PC-9 (cell line): ENCODE results near the gene STK38L. TPM values are rescaled to one million over a fixed set of nuclear protein-coding genes. Genes with fewer than 3 reads are reported as not detected.

Experiments used
- BruUV-seq: library from RNA; stranded (reverse); fragments of 400-500 nt; replicated peaks from 2 replicates; lab custom pipeline; 2021; lab: Mats Ljungman, UMichigan
- CTCF ChIA-PET: fragments of 300-600 bp; sonication (Branson Sonifier 250); formaldehyde crosslinking; loops from one replicate; lab custom pipeline; 2022; ENCODE audit warnings: antibody characterized with exemption; lab: Charles Lee
- POLR2A ChIA-PET: fragments of 300-600 bp; sonication (Branson Sonifier 250); formaldehyde crosslinking; loops from one replicate; lab custom pipeline; 2022; ENCODE audit warnings: antibody characterized with exemption; ENCODE audit not compliant: unreplicated experiment; lab: Charles Lee
- DNase-seq, 2 experiments: peaks; one replicate each; pipeline versions ENCODE4 v3.0.0 to v3.0.0-alpha.2; 2015 to 2022; ENCODE audit warnings: mixed read lengths in 1 of 2
- H2AFZ ChIP-seq: fragments of 200-600 bp; sonication (generic); 2 replicates; pipeline ENCODE4 v1.8.1; 2017; ENCODE audit warnings: antibody characterized with exemption
- H3F3A ChIP-seq: fragments of 200-600 bp; sonication (generic); 2 replicates; pipeline ENCODE4 v1.8.1; 2017; ENCODE audit warnings: antibody characterized with exemption, mild to moderate bottlenecking, low read depth; ENCODE audit not compliant: insufficient read depth
- H3K27ac ChIP-seq: fragments of 200-600 bp; sonication (generic); 2 replicates; pipeline ENCODE4 v1.6.1; 2016; ENCODE audit warnings: mixed run types
- H3K27me3 ChIP-seq: fragments of 200-600 bp; sonication (generic); 2 replicates; pipeline ENCODE4 v1.6.1; 2016; ENCODE audit warnings: low read depth, mixed run types; ENCODE audit not compliant: insufficient read depth
- H3K36me3 ChIP-seq: fragments of 200-600 bp; sonication (generic); 2 replicates; pipeline ENCODE4 v1.6.1; 2016; ENCODE audit warnings: low read depth, mixed run types
- H3K4me1 ChIP-seq: fragments of 200-600 bp; sonication (generic); replicated peaks from 2 replicates; pipeline ENCODE4 v1.6.1; 2016; ENCODE audit warnings: mixed run types; ENCODE audit not compliant: insufficient read depth
- H3K4me2 ChIP-seq: fragments of 200-600 bp; sonication (generic); 2 replicates; pipeline ENCODE4 v1.6.1; 2017; ENCODE audit warnings: mixed run types
- H3K4me3 ChIP-seq: fragments of 200-600 bp; sonication (generic); 2 replicates; pipeline ENCODE4 v1.6.1; 2016; ENCODE audit warnings: mixed run types
- H3K79me2 ChIP-seq: fragments of 200-600 bp; sonication (generic); 2 replicates; pipeline ENCODE4 v1.6.1; 2017; ENCODE audit warnings: low read depth, mixed run types
- H3K9me2 ChIP-seq: fragments of 200-600 bp; sonication (generic); 2 replicates; pipeline ENCODE4 v1.8.1; 2017; ENCODE audit warnings: mild to moderate bottlenecking; ENCODE audit not compliant: insufficient read depth
- H3K9me3 ChIP-seq: fragments of 200-600 bp; sonication (generic); 2 replicates; pipeline ENCODE4 v1.8.1; 2016; ENCODE audit warnings: low read depth; ENCODE audit not compliant: insufficient read depth
- H4K20me1 ChIP-seq: fragments of 200-600 bp; sonication (generic); 2 replicates; pipeline ENCODE4 v1.8.1; 2017; ENCODE audit not compliant: insufficient read depth
- EZH2 ChIP-seq: fragments of 200-600 bp; sonication (generic); IDR thresholded peaks from 2 replicates; pipeline ENCODE4 v1.8.0; 2017; ENCODE audit warnings: antibody characterized with exemption, low read depth
- intact Hi-C: fragments of 100-400 bp; cut with micrococcal nuclease; formaldehyde crosslinking; loops from one replicate; pipeline ENCODE4 v1.10.0; 2022; ENCODE audit not compliant: unreplicated experiment
- total RNA-seq: library from RNA; stranded (reverse); gene quantifications from 2 replicates; pipeline ENCODE4 v1.2.3, GENCODE V29; 2021
- TF ChIP-seq, protein P1 (sequence below): fragments of 200-600 bp; sonication (generic); conservative IDR thresholded peaks from 2 replicates; pipeline ENCODE4 v1.6.1; 2017; ENCODE audit warnings: mixed run types, antibody characterized with exemption, mild to moderate bottlenecking, moderate library complexity

Gene STK38L
- total RNA-seq, 1 experiment from 2014 or later: 34.7 TPM

DNA sequence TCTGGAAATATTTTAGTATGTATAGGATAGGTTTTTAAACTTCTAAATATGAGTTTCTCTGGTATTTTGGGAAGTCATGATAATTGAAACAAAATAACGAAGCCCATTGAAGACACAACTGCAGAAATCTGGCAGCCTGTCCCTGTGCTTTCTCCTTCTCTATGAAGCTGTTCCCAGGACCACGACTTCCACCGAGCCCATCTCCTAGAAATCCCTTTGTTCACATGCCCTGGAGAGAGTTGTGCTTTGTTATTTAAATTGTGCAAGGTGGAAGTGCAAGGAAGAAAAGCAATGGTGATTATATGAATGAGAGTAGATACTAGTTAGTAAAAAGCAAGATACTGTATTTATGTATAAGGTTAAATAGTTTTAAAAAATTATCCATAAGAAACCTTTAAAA lies 32.2 kb downstream of the STK38L start:
- POLR2A ChIA-PET: no interaction called here

DNA sequence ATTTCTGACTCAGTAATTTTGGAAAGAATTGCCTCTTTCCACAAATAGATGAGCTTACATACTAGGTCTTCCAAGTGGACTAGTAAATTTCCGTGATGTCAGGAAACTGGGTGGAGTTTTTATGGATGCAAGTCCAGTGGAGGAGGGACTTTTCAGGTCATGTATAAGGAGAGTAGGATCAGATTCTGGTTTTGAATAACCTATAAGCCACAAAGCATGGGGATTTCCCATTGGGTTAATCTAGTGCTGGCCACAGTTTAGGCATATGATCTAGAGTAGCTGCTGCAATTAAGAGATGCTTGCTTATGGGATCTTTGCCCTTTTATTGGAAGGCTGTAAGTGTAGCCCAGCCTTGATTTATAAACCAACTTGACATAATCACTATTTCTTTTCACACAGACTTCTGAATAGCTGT lies 33.8 kb downstream of the STK38L start:
- Histone ChIP-seq H2AFZ (no peak overlapping the region), H3F3A (no peaks in the 10 kb centered on the region), H3K27me3 (no peaks in the 10 kb centered on the region), H3K4me2 (no peak overlapping the region), H3K4me1 (peaks cover 4% of the 10 kb centered on the region), H3K79me2 (0 out of 2 replicates have a peak, but pooled peaks cover 11% of the 10 kb centered on the region), H3K9me2 (no peaks in the 10 kb centered on the region), H4K20me1 (0 out of 2 replicates have a peak, but pooled peaks cover 4% of the 10 kb centered on the region), H3K27ac (no peak overlapping the region), H3K9me3 (no peaks in the 10 kb centered on the region), H3K4me3 (no peak overlapping the region), H3K36me3 (peaks cover 3% of the 10 kb centered on the region; the same call in 1 of the 2 replicates)
- CTCF ChIA-PET: interaction anchor here (0.6 to 0.7 kb wide), 2 partner anchors 52 to 695 kb away, joined by 6 to 7 read pairs; no protein-coding TSS in a partner anchor
- no TSS peak for BruUV-seq
- POLR2A ChIA-PET: interaction anchor here (0.7 kb wide), 1 partner anchor 43 kb away, joined by 9 read pairs; no protein-coding TSS in a partner anchor
- peak in 1 of 2 experiments; percentile 1 for DNase-seq
- intact Hi-C loops: no loop called here
- no peak for TF ChIP-seq EZH2
- TF ChIP-seq, protein P1, sequence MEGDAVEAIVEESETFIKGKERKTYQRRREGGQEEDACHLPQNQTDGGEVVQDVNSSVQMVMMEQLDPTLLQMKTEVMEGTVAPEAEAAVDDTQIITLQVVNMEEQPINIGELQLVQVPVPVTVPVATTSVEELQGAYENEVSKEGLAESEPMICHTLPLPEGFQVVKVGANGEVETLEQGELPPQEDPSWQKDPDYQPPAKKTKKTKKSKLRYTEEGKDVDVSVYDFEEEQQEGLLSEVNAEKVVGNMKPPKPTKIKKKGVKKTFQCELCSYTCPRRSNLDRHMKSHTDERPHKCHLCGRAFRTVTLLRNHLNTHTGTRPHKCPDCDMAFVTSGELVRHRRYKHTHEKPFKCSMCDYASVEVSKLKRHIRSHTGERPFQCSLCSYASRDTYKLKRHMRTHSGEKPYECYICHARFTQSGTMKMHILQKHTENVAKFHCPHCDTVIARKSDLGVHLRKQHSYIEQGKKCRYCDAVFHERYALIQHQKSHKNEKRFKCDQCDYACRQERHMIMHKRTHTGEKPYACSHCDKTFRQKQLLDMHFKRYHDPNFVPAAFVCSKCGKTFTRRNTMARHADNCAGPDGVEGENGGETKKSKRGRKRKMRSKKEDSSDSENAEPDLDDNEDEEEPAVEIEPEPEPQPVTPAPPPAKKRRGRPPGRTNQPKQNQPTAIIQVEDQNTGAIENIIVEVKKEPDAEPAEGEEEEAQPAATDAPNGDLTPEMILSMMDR: no peak

More for the DNA sequence above, 32.2 kb downstream of the STK38L start:
- Histone ChIP-seq H3K27ac (no peak overlapping the region), H3K79me2 (peaks cover 15% of the 10 kb centered on the region; the same call in 1 of the 2 replicates), H3K4me3 (no peak overlapping the region), H3K4me1 (peaks cover 11% of the 10 kb centered on the region), H2AFZ (no peak overlapping the region), H3K9me2 (no peaks in the 10 kb centered on the region), H3K27me3 (no peaks in the 10 kb centered on the region), H3K36me3 (peaks cover 3% of the 10 kb centered on the region; the same call in 1 of the 2 replicates), H3K9me3 (no peaks in the 10 kb centered on the region), H4K20me1 (0 out of 2 replicates have a peak, but pooled peaks cover 4% of the 10 kb centered on the region), H3F3A (no peaks in the 10 kb centered on the region; the same call in 1 of the 2 replicates), H3K4me2 (no peak overlapping the region)
- CTCF ChIA-PET: no interaction called here
- intact Hi-C loops: no loop called here
- no peak for TF ChIP-seq EZH2
- TF ChIP-seq, protein P1: no peak
- no peak for DNase-seq
- BruUV-seq: no TSS peak

DNA sequence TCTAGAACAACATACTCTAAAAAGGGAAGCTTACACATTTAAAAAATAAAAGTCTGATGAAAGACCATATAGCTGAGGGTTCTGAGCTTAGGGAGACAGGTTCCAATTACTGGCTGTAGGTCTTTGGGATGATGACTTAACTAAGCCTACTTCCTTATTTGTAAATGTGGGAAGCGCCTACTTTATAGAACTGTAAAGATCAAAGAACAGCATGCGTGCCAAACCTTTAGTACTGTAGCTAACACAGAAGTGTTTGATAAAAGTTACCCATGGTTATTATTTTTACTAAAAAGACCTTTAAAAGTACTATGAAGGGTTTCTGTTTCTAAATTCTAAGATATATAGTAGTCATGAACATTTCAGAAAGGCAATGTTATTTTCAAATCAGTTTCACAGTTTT lies 35.7 kb downstream of the STK38L start:
- Histone ChIP-seq H3K4me1 (no peaks in the 10 kb centered on the region), H3K36me3 (peaks cover 3% of the 10 kb centered on the region; the same call in 1 of the 2 replicates), H4K20me1 (0 out of 2 replicates have a peak, but pooled peaks cover 4% of the 10 kb centered on the region), H3K27ac (no peak overlapping the region), H3K4me2 (no peak overlapping the region), H3F3A (no peaks in the 10 kb centered on the region), H3K79me2 (0 out of 2 replicates have a peak, but pooled peaks cover 11% of the 10 kb centered on the region), H3K9me3 (no peaks in the 10 kb centered on the region), H3K9me2 (no peaks in the 10 kb centered on the region), H3K4me3 (no peak overlapping the region), H2AFZ (no peak overlapping the region), H3K27me3 (no peaks in the 10 kb centered on the region)
- TF ChIP-seq EZH2: no peak
- TF ChIP-seq, protein P1: no peak
- intact Hi-C loops: no loop called here
- ChIA-PET POLR2A (no interaction called here), CTCF (no interaction called here)
- no peak for DNase-seq
- BruUV-seq: no TSS peak
